Choroid plexus epithelial cell (primary cell): ENCODE data around the gene GTF3C1.

Experiments used
- DNase-seq: peaks from one replicate; pipeline ENCODE4 v3.0.0-alpha.2; 2010; ENCODE audit warnings: low read depth
- H3K4me3 ChIP-seq: 2 replicates; pipeline ENCODE4 v1.5.1; 2011; ENCODE audit warnings: low read depth, mild to moderate bottlenecking, control low read depth, low read length, moderate library complexity
- CTCF ChIP-seq: conservative IDR thresholded peaks from 2 replicates; pipeline ENCODE4 v1.5.1; 2011; ENCODE audit warnings: low read depth, mild to moderate bottlenecking, control low read depth, inconsistent platforms, low read length, moderate library complexity

GTF3C1 gene

GRCh38 chr16:27452569-27453493, 96.9 kb downstream of the GTF3C1 start:
- DNase-seq, result peak; percentile 21
- TF ChIP-seq CTCF, result no peak
- no peak overlapping the region for H3K4me3 ChIP-seq

GRCh38 chr16:27450196-27450549, 99.5 kb downstream of the GTF3C1 start:
- no peak overlapping the region for H3K4me3 ChIP-seq
- TF ChIP-seq CTCF, result no peak
- no peak for DNase-seq

GRCh38 chr16:27449434-27450195, 100.1 kb downstream of the GTF3C1 start:
- TF ChIP-seq CTCF, result no peak
- no peak for DNase-seq
- no peak overlapping the region for H3K4me3 ChIP-seq

GRCh38 chr16:27448532-27449433, 100.9 kb downstream of the GTF3C1 start:
- H3K4me3 ChIP-seq, result no peak overlapping the region
- no peak for TF ChIP-seq CTCF
- DNase-seq, result no peak

GRCh38 chr16:27447301-27447700, 102.4 kb downstream of the GTF3C1 start:
- TF ChIP-seq CTCF, result no peak
- H3K4me3 ChIP-seq, result no peak overlapping the region
- no peak for DNase-seq

- no peak for DNase-seq
- H3K4me3 ChIP-seq, result no peak overlapping the region
- no peak for TF ChIP-seq CTCF
Observed at GRCh38 chr16:27446721-27447120, 103.0 kb downstream of the GTF3C1 start.
